Measurements from ENCODE around the gene ZBTB4. TPM values are rescaled to one million over a fixed set of nuclear protein-coding genes. Genes with fewer than 3 reads are reported as not detected.

ZBTB4 gene, protein sequence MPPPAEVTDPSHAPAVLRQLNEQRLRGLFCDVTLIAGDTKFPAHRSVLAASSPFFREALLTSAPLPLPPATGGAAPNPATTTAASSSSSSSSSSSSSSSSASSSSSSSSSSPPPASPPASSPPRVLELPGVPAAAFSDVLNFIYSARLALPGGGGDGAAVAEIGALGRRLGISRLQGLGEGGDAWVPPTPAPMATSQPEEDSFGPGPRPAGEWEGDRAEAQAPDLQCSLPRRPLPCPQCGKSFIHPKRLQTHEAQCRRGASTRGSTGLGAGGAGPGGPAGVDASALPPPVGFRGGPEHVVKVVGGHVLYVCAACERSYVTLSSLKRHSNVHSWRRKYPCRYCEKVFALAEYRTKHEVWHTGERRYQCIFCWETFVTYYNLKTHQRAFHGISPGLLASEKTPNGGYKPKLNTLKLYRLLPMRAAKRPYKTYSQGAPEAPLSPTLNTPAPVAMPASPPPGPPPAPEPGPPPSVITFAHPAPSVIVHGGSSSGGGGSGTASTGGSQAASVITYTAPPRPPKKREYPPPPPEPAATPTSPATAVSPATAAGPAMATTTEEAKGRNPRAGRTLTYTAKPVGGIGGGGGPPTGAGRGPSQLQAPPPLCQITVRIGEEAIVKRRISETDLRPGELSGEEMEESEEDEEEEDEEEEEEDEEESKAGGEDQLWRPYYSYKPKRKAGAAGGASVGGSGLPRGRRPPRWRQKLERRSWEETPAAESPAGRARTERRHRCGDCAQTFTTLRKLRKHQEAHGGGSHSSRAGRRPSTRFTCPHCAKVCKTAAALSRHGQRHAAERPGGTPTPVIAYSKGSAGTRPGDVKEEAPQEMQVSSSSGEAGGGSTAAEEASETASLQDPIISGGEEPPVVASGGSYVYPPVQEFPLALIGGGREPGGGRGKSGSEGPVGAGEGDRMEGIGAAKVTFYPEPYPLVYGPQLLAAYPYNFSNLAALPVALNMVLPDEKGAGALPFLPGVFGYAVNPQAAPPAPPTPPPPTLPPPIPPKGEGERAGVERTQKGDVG
- total RNA-seq: 10 to 100 TPM; 15.8 to 31.5 (median 29.0) TPM
- 10 to 100 TPM; 16.3 to 18.0 (median 17.9) TPM for polyA plus RNA-seq
- long read RNA-seq, donor 1, full-length matches to known transcripts: 1 of 1 reads
- long read RNA-seq, donor 1, partial matches to known transcripts: 0 of 1 reads
- long read RNA-seq, donor 1, other reads (novel, unspliced or antisense): 0 of 1 reads
- long read RNA-seq, donor 2, full-length matches to known transcripts: 4 of 10 reads
- long read RNA-seq, donor 2, partial matches to known transcripts: 6 of 10 reads
- long read RNA-seq, donor 2, other reads (novel, unspliced or antisense): 0 of 10 reads
- long read RNA-seq, donor 3: 0 reads
- long read RNA-seq, donor 4: 0 reads
- long read RNA-seq, donor 5, full-length matches to known transcripts: 1 of 80 reads
- long read RNA-seq, donor 5, partial matches to known transcripts: 79 of 80 reads
- long read RNA-seq, donor 5, other reads (novel, unspliced or antisense): 0 of 80 reads
- long read RNA-seq, donor 6, full-length matches to known transcripts: 12 of 243 reads
- long read RNA-seq, donor 6, partial matches to known transcripts: 231 of 243 reads
- long read RNA-seq, donor 6, other reads (novel, unspliced or antisense): 0 of 243 reads
- long read RNA-seq, donor 7, full-length matches to known transcripts: 3 of 81 reads
- long read RNA-seq, donor 7, partial matches to known transcripts: 78 of 81 reads
- long read RNA-seq, donor 7, other reads (novel, unspliced or antisense): 0 of 81 reads
- long read RNA-seq, donor 8, full-length matches to known transcripts: 1 of 80 reads
- long read RNA-seq, donor 8, partial matches to known transcripts: 79 of 80 reads
- long read RNA-seq, donor 8, other reads (novel, unspliced or antisense): 0 of 80 reads
- long read RNA-seq, donor 9: 0 reads
- long read RNA-seq, donor 10, full-length matches to known transcripts: 4 of 4 reads
- long read RNA-seq, donor 10, partial matches to known transcripts: 0 of 4 reads
- long read RNA-seq, donor 10, other reads (novel, unspliced or antisense): 0 of 4 reads

DNA sequence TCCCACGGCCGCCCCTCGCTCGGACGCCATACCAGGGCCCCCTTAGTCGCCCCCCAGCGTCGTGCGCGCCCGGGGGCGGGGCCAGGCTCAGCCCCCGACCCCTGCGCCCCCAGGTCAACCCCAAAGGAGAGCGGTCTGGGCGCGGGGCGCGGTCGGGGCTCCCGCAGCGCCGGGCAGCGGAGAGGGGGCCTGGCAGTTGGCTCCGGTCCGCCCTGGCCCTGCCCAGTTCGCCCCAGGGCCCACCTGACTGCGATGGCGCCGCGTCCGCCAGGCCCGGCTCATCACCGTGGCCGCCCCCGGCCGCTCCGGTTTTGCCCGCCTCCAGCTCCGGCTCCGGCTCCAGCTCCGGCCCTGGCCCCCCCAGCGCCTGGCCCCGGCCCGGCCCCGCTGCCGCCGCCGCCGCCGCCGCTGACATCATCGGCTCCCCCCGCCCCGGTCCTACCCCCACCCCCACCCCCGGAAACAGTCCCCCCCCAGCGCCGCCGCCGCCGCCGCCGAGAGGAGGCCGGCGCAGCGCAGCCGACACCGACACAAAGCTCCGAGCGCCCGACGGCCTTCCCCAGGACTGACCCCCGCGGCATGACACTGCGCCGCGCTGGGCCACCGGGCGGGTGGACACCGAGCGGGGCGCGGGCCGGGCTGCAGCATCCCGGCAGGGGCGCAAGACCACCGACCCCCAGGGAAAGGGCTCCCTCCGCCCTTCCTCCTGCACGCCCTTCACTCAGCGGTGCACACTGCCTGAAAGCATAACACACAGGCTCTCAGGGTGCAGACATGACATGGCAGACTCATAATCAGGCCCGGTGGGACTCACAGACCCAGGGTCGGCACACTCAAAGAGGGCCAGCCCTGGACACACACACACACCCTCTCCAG, at the start of gene ZBTB4:
Gene ZBTB4 (minus strand): TSS at position 419 of the 876 bp plus-strand sequence. CDS start 12,830 bp downstream, outside the sequence.
- Histone ChIP-seq H3K36me3 (no peaks in the 10 kb centered on the region), H3K9me3 (no peaks in the 10 kb centered on the region), H3K4me3 (peak within 1 kb of the TSS; percentile 87 to 99 (median 96)), H3K27me3 (no peaks in the 10 kb centered on the region), H3K4me1 (peaks cover 38 to 78% (median 67%) of the 10 kb centered on the region in 4 donors), H3K27ac (peak within 1 kb of the TSS; percentile 97 to 100 (median 100))
- 0 to 1% (median 1%) methylated on average over 21 to 92 of the region's 92 CpGs for WGBS, 5 donors
- intact Hi-C loops (cut with DNase I; ENCODE audit: low total_unique reads): loop anchor here (5.0 kb wide), 1 partner anchor 42 kb away; the partner anchor contains the start of genes FGF11 and TMEM102
- TF ChIP-seq EP300 (IDR thresholded peaks at IDR 0.05): no peak
- peak in 1 of 4 donors; percentile 24 for TF ChIP-seq POLR2A (IDR thresholded peaks at IDR 0.05)
- TF ChIP-seq POLR2AphosphoS5 (IDR thresholded peaks at IDR 0.05): peak in 2 of 3 donors; percentile 35 to 70
- DNase-seq: peak; percentile 65 to 87

DNA sequence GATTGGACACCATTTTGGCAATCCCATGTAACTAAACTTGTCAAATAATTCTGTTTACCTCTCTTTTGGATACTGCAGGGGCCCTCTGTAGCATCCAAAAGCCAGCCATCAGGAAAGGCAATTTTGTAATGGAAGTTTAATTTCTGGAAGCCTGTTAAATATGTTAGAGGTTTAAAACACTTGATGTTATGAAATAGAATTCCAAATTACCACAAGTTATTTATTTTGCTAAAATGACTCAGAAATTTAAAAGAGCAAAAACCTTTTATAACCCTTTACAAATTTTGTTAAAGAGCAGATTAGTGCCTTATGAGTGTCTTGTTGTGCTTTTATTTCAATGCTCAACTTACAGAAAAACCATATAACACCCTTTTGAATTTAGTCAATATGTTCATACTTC, 49.4 kb upstream of the ZBTB4 start:
- no peak for DNase-seq
- H3K27me3 ChIP-seq: no peaks in the 10 kb centered on the region
- no peak overlapping the region for H3K27ac ChIP-seq
- TF ChIP-seq POLR2AphosphoS5 (IDR thresholded peaks at IDR 0.05) (no peak), EP300 (IDR thresholded peaks at IDR 0.05) (no peak)
- TF ChIP-seq, protein P1, sequence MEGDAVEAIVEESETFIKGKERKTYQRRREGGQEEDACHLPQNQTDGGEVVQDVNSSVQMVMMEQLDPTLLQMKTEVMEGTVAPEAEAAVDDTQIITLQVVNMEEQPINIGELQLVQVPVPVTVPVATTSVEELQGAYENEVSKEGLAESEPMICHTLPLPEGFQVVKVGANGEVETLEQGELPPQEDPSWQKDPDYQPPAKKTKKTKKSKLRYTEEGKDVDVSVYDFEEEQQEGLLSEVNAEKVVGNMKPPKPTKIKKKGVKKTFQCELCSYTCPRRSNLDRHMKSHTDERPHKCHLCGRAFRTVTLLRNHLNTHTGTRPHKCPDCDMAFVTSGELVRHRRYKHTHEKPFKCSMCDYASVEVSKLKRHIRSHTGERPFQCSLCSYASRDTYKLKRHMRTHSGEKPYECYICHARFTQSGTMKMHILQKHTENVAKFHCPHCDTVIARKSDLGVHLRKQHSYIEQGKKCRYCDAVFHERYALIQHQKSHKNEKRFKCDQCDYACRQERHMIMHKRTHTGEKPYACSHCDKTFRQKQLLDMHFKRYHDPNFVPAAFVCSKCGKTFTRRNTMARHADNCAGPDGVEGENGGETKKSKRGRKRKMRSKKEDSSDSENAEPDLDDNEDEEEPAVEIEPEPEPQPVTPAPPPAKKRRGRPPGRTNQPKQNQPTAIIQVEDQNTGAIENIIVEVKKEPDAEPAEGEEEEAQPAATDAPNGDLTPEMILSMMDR (IDR thresholded peaks at IDR 0.05): no peak
- intact Hi-C loops (cut with DNase I; ENCODE audit: low total_unique reads): no loop called here
- H3K4me1 ChIP-seq: peaks cover 0 to 3% (median 0%) of the 10 kb centered on the region in 4 donors
- H3K4me3 ChIP-seq: no peak overlapping the region
- H3K36me3 ChIP-seq: no peaks in the 10 kb centered on the region
- peaks cover 0 to 27% (median 13%) of the 10 kb centered on the region in 4 donors for H3K9me3 ChIP-seq

DNA sequence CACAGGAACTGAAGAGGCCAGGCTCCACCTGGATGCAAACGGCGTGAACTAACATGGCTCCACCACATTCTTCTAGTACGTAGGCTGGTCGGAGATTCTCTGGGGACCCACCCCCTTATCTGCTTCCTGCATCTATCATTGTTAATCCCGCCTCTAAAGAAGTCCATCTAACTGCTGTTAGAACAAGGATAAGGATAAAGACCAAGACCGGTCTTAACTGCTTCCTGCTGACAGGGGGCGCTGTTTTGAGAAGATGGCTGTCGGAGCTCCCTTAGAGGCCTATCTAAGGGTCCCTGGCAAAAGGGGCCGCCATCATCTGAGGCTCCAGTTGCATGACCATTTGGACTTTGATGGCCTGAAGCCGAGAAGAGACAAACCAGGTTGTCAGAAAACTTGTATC, 43.6 kb upstream of the ZBTB4 start:
- 29 to 45% (median 39%) methylated on average over 10 of the region's 10 CpGs for WGBS, 5 donors
- H3K27ac ChIP-seq: no peak overlapping the region
- no peaks in the 10 kb centered on the region for H3K36me3 ChIP-seq
- peaks cover 0 to 6% (median 1%) of the 10 kb centered on the region in 4 donors for H3K9me3 ChIP-seq
- DNase-seq: peak in 1 of 2 donors; percentile 43
- H3K4me1 ChIP-seq: no peaks in the 10 kb centered on the region
- H3K27me3 ChIP-seq: no peaks in the 10 kb centered on the region
- no peak for TF ChIP-seq EP300 (IDR thresholded peaks at IDR 0.05)
- TF ChIP-seq, protein P1 (IDR thresholded peaks at IDR 0.05): peak in 4 of 7 experiments; percentile 28 to 54 (median 36)
- TF ChIP-seq POLR2A (IDR thresholded peaks at IDR 0.05): no peak
- TF ChIP-seq POLR2AphosphoS5 (IDR thresholded peaks at IDR 0.05): no peak
- intact Hi-C loops (cut with DNase I; ENCODE audit: low total_unique reads): no loop called here
- H3K4me3 ChIP-seq: no peak overlapping the region

Measured in stomach (tissue), 19 donors.